ENCODE data around the gene BNIP3. TPM values are rescaled to one million over a fixed set of nuclear protein-coding genes. Genes with fewer than 3 reads are reported as not detected.

The BNIP3 gene
- total and polyA plus RNA-seq, 4 donors = 36.8 to 151 (median 114) TPM

DNA sequence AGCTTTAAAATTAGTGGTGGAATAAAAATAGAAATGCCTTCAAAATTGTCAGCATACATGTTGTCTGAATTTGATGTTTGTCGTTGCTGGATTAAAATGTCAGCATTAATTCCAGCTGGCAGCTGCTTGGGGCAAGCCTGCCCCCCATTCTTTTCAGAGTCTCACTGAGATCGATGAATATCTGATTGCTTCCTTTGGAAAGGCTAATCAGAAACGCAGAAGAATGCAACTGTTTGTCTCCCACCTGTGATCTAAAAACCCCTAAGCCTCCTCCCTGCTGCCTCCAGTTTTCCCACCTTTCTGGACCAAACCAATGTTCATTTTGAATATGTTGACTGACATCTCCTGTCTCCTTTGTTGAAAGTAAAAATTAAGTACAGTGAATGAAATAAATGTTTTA, 27.9 kb upstream of the BNIP3 start:
- no peak overlapping the region for H3K9ac ChIP-seq (ENCODE audit: low read depth in 1 of 2, low read length in 2 of 2)
- DNase-seq (ENCODE audit: low spot score) = no peak
- no peaks in the 10 kb centered on the region for H3K27me3 ChIP-seq (ENCODE audit: control insufficient read depth in 4 of 4, insufficient read depth in 4 of 4, low read length in 3 of 4)
- no peaks in the 10 kb centered on the region for H3K36me3 ChIP-seq (ENCODE audit: control insufficient read depth in 4 of 4, insufficient read depth in 3 of 4, low read depth in 1 of 4, low read length in 3 of 4)
- H3K4me1 ChIP-seq (ENCODE audit: control insufficient read depth in 4 of 4, insufficient read depth in 4 of 4, low read length in 3 of 4) = no peaks in the 10 kb centered on the region
- peaks cover 0 to 3% (median 0%) of the 10 kb centered on the region in 4 donors for H3K9me3 ChIP-seq (ENCODE audit: control insufficient read depth in 4 of 4, low read length in 3 of 4)
- H3K27ac ChIP-seq (ENCODE audit: low read depth in 1 of 2, low read length in 2 of 2) = no peak overlapping the region
- no peak overlapping the region for H3K4me3 ChIP-seq (ENCODE audit: low read depth in 1 of 3, low read length in 3 of 3)
- TF ChIP-seq FOXA1 (IDR thresholded peaks at IDR 0.05) (no peak), JUND (IDR thresholded peaks at IDR 0.05) (no peak), FOXA2 (IDR thresholded peaks at IDR 0.05) (no peak), RAD21 (IDR thresholded peaks at IDR 0.05) (no peak), GABPA (IDR thresholded peaks at IDR 0.05 in 1 of 2, conservative IDR thresholded peaks at IDR 0.05 in 1 of 2) (no peak), RXRA (IDR thresholded peaks at IDR 0.05) (no peak), SP1 (IDR thresholded peaks at IDR 0.05) (no peak), ZBTB33 (IDR thresholded peaks at IDR 0.05) (no peak), HNF4G (IDR thresholded peaks at IDR 0.05) (no peak), HNF4A (conservative IDR thresholded peaks at IDR 0.05) (no peak), NR2F2 (IDR thresholded peaks at IDR 0.05) (no peak), YY1 (IDR thresholded peaks at IDR 0.05) (no peak), TAF1 (conservative IDR thresholded peaks at IDR 0.05) (no peak), EGR1 (IDR thresholded peaks at IDR 0.05; ENCODE audit: low read depth in 2 of 2) (no peak)
- TF ChIP-seq, protein P1, sequence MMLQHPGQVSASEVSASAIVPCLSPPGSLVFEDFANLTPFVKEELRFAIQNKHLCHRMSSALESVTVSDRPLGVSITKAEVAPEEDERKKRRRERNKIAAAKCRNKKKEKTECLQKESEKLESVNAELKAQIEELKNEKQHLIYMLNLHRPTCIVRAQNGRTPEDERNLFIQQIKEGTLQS (IDR thresholded peaks at IDR 0.05) = no peak
- TF ChIP-seq, protein P2, sequence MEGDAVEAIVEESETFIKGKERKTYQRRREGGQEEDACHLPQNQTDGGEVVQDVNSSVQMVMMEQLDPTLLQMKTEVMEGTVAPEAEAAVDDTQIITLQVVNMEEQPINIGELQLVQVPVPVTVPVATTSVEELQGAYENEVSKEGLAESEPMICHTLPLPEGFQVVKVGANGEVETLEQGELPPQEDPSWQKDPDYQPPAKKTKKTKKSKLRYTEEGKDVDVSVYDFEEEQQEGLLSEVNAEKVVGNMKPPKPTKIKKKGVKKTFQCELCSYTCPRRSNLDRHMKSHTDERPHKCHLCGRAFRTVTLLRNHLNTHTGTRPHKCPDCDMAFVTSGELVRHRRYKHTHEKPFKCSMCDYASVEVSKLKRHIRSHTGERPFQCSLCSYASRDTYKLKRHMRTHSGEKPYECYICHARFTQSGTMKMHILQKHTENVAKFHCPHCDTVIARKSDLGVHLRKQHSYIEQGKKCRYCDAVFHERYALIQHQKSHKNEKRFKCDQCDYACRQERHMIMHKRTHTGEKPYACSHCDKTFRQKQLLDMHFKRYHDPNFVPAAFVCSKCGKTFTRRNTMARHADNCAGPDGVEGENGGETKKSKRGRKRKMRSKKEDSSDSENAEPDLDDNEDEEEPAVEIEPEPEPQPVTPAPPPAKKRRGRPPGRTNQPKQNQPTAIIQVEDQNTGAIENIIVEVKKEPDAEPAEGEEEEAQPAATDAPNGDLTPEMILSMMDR (IDR thresholded peaks at IDR 0.05; ENCODE audit: low read depth, low read length, missing input control) = no peak
- TF ChIP-seq, protein P3, sequence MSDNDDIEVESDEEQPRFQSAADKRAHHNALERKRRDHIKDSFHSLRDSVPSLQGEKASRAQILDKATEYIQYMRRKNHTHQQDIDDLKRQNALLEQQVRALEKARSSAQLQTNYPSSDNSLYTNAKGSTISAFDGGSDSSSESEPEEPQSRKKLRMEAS (IDR thresholded peaks at IDR 0.05) = no peak
- TF ChIP-seq, protein P4, sequence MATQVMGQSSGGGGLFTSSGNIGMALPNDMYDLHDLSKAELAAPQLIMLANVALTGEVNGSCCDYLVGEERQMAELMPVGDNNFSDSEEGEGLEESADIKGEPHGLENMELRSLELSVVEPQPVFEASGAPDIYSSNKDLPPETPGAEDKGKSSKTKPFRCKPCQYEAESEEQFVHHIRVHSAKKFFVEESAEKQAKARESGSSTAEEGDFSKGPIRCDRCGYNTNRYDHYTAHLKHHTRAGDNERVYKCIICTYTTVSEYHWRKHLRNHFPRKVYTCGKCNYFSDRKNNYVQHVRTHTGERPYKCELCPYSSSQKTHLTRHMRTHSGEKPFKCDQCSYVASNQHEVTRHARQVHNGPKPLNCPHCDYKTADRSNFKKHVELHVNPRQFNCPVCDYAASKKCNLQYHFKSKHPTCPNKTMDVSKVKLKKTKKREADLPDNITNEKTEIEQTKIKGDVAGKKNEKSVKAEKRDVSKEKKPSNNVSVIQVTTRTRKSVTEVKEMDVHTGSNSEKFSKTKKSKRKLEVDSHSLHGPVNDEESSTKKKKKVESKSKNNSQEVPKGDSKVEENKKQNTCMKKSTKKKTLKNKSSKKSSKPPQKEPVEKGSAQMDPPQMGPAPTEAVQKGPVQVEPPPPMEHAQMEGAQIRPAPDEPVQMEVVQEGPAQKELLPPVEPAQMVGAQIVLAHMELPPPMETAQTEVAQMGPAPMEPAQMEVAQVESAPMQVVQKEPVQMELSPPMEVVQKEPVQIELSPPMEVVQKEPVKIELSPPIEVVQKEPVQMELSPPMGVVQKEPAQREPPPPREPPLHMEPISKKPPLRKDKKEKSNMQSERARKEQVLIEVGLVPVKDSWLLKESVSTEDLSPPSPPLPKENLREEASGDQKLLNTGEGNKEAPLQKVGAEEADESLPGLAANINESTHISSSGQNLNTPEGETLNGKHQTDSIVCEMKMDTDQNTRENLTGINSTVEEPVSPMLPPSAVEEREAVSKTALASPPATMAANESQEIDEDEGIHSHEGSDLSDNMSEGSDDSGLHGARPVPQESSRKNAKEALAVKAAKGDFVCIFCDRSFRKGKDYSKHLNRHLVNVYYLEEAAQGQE (IDR thresholded peaks at IDR 0.05) = no peak
- 60% methylated on average over 3 of the region's 3 CpGs for WGBS

Measured in liver (tissue), 9 donors.